ENCODE data around the gene FKBP5. TPM values are rescaled to one million over a fixed set of nuclear protein-coding genes. Genes with fewer than 3 reads are reported as not detected.
A peak's percentile ranks its signal among the peaks of the same experiment; 100 is the strongest.
"Not testable (repeated sequence)": the region's sequence is repeated elsewhere in the genome, so short reads cannot be mapped to it uniquely, and the experiment has no call there.

Gene FKBP5
- 13.2 and 15.0 TPM in 2 replicates for total RNA-seq (2014; rRNA removed; shearing (Covaris generic))

- Histone ChIP-seq H3K27me3 (ENCODE audit: control insufficient read depth, insufficient read depth, low read length) (peaks cover 6% of the 10 kb centered on the region), H3K4me3 (ENCODE audit: insufficient read depth, low read depth, low read length) (peak within 1 kb of the TSS; percentile 70), H3K36me3 (replicated peaks; ENCODE audit: control insufficient read depth, insufficient read depth, low read length) (no peaks in the 10 kb centered on the region)
- DNase-seq, result peak; percentile 98
Measured at GRCh38 chr6:35688605-35689322, at the start of gene FKBP5. Gene FKBP5 (minus strand): TSS chr6:35688915. CDS start chr6:35642824, 46,091 bp downstream.

- peak; percentile 52 for DNase-seq
- Histone ChIP-seq H3K4me3 (ENCODE audit: insufficient read depth, low read depth, low read length) (no peak overlapping the region), H3K36me3 (replicated peaks; ENCODE audit: control insufficient read depth, insufficient read depth, low read length) (no peaks in the 10 kb centered on the region), H3K27me3 (ENCODE audit: control insufficient read depth, insufficient read depth, low read length) (no peaks in the 10 kb centered on the region)
Measured at GRCh38 chr6:35737413-35738211, 48.9 kb upstream of the FKBP5 start.

- Histone ChIP-seq H3K27me3 (ENCODE audit: control insufficient read depth, insufficient read depth, low read length) (no peaks in the 10 kb centered on the region), H3K4me3 (ENCODE audit: insufficient read depth, low read depth, low read length) (no peak within 1 kb of the TSS), H3K36me3 (replicated peaks; ENCODE audit: control insufficient read depth, insufficient read depth, low read length) (no peaks in the 10 kb centered on the region)
- no peak for DNase-seq
Measured at GRCh38 chr6:35736982-35737412, 48.3 kb upstream of the FKBP5 start, which contains the start of gene ARMC12. Gene ARMC12 (plus strand): TSS chr6:35737032. CDS start chr6:35737109, 77 bp downstream.

GRCh38 chr6:35736253-35736894 lies 47.7 kb upstream of the FKBP5 start:
- no peak overlapping the region for H3K4me3 ChIP-seq (ENCODE audit: insufficient read depth, low read depth, low read length)
- peak; percentile 92 for DNase-seq
- no peaks in the 10 kb centered on the region for H3K36me3 ChIP-seq (replicated peaks; ENCODE audit: control insufficient read depth, insufficient read depth, low read length)
- H3K27me3 ChIP-seq (ENCODE audit: control insufficient read depth, insufficient read depth, low read length), result no peaks in the 10 kb centered on the region

- peak; percentile 13 for DNase-seq
Measured at GRCh38 chr6:35735452-35735851, 46.7 kb upstream of the FKBP5 start.

GRCh38 chr6:35734319-35734718 lies 45.6 kb upstream of the FKBP5 start:
- H3K27me3 ChIP-seq (ENCODE audit: control insufficient read depth, insufficient read depth, low read length); DNase-seq; H3K36me3 ChIP-seq (replicated peaks; ENCODE audit: control insufficient read depth, insufficient read depth, low read length); H3K4me3 ChIP-seq (ENCODE audit: insufficient read depth, low read depth, low read length): not testable (repeated sequence)

More at GRCh38 chr6:35735452-35735851, 46.7 kb upstream of the FKBP5 start:
- H3K36me3 ChIP-seq (replicated peaks; ENCODE audit: control insufficient read depth, insufficient read depth, low read length), result no peaks in the 10 kb centered on the region
- H3K4me3 ChIP-seq (ENCODE audit: insufficient read depth, low read depth, low read length), result no peak overlapping the region
- H3K27me3 ChIP-seq (ENCODE audit: control insufficient read depth, insufficient read depth, low read length), result no peaks in the 10 kb centered on the region

- no peak for DNase-seq
- Histone ChIP-seq H3K4me3 (ENCODE audit: insufficient read depth, low read depth, low read length) (no peak overlapping the region), H3K36me3 (replicated peaks; ENCODE audit: control insufficient read depth, insufficient read depth, low read length) (no peaks in the 10 kb centered on the region), H3K27me3 (ENCODE audit: control insufficient read depth, insufficient read depth, low read length) (no peaks in the 10 kb centered on the region)
Measured at GRCh38 chr6:35733633-35734032, 44.9 kb upstream of the FKBP5 start.

- no peaks in the 10 kb centered on the region; the same call in 1 of the 2 replicates for H3K27me3 ChIP-seq (ENCODE audit: control insufficient read depth, insufficient read depth, low read length)
- no peaks in the 10 kb centered on the region for H3K36me3 ChIP-seq (replicated peaks; ENCODE audit: control insufficient read depth, insufficient read depth, low read length)
- DNase-seq, result peak; percentile 98
- peak overlapping the region; percentile 77 for H3K4me3 ChIP-seq (ENCODE audit: insufficient read depth, low read depth, low read length)
Measured at GRCh38 chr6:35731736-35732532, 43.2 kb upstream of the FKBP5 start.

GRCh38 chr6:35731414-35731735 lies 42.7 kb upstream of the FKBP5 start:
- Histone ChIP-seq H3K36me3 (replicated peaks; ENCODE audit: control insufficient read depth, insufficient read depth, low read length) (no peaks in the 10 kb centered on the region), H3K27me3 (ENCODE audit: control insufficient read depth, insufficient read depth, low read length) (no peaks in the 10 kb centered on the region; the same call in 1 of the 2 replicates), H3K4me3 (ENCODE audit: insufficient read depth, low read depth, low read length) (peak overlapping the region; percentile 77)
- peak; percentile 98 for DNase-seq

GRCh38 chr6:35730745-35731413 lies 42.2 kb upstream of the FKBP5 start:
- Histone ChIP-seq H3K36me3 (replicated peaks; ENCODE audit: control insufficient read depth, insufficient read depth, low read length) (no peaks in the 10 kb centered on the region), H3K4me3 (ENCODE audit: insufficient read depth, low read depth, low read length) (peak overlapping the region; percentile 77), H3K27me3 (ENCODE audit: control insufficient read depth, insufficient read depth, low read length) (no peaks in the 10 kb centered on the region; the same call in 1 of the 2 replicates)
- DNase-seq, result no peak

- H3K4me3 ChIP-seq (ENCODE audit: insufficient read depth, low read depth, low read length), result no peak overlapping the region
- peak; percentile 15 for DNase-seq
- no peaks in the 10 kb centered on the region; the same call in 1 of the 2 replicates for H3K27me3 ChIP-seq (ENCODE audit: control insufficient read depth, insufficient read depth, low read length)
- H3K36me3 ChIP-seq (replicated peaks; ENCODE audit: control insufficient read depth, insufficient read depth, low read length), result no peaks in the 10 kb centered on the region
Measured at GRCh38 chr6:35729722-35730121, 41.0 kb upstream of the FKBP5 start.

GRCh38 chr6:35728683-35729678 lies 40.3 kb upstream of the FKBP5 start:
- DNase-seq, result peak; percentile 63
- Histone ChIP-seq H3K36me3 (replicated peaks; ENCODE audit: control insufficient read depth, insufficient read depth, low read length) (no peaks in the 10 kb centered on the region), H3K27me3 (ENCODE audit: control insufficient read depth, insufficient read depth, low read length) (no peaks in the 10 kb centered on the region; the same call in 1 of the 2 replicates), H3K4me3 (ENCODE audit: insufficient read depth, low read depth, low read length) (no peak overlapping the region)

Measured in H7 (cell line).